HG02938 (cell line): ENCODE measurements around the gene DPM3.
"Not testable (repeated sequence)": the region's sequence is repeated elsewhere in the genome, so short reads cannot be mapped to it uniquely, and the experiment has no call there.

Experiments
- ATAC-seq: cut with Tn5 transposase; IDR thresholded peaks from one replicate; pipeline ENCODE4 v1.9.1; 2021; ENCODE audit warnings: mild to moderate bottlenecking, moderate library complexity; ENCODE audit not compliant: unreplicated experiment

Gene DPM3

DNA sequence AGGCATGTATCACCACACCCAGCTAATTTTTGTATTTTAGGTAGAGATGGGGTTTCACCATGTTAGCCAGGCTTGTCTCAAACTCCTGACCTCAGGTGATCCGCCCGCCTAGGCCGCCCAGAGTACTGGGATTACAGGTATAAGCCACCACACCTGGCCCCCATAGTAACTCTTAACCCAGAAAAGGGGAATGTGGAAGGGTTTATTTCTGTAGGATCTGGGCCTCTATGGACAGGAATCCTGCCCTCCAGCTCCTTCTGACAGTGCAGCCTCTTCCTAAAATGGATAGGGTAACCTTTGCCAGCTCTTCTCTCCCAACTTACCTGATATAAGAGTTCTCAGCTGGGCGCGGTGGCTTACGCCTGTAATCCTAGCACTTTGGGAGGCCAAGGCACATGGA lies 22.3 kb upstream of the DPM3 start:
- ATAC-seq, result not testable (repeated sequence)

DNA sequence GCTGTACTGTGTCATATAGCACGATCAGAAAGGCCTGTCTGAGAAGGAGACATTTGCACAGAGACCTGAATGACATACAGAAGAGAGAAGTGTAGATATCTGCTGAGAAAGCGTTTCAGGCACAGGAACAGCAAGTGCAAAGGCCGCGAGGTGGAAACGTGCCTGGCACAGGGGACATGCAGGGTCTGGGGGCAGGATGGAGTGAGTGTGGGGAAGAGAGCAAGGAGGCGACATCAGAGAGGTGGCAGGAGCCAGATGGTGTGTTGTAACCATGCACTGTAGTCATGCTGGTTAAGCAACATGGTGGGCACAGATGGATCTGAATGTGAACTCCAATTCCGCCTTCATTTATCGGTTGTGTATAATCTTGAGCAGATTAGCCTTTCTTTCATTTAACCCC lies 19.8 kb upstream of the DPM3 start:
- no peak for ATAC-seq

DNA sequence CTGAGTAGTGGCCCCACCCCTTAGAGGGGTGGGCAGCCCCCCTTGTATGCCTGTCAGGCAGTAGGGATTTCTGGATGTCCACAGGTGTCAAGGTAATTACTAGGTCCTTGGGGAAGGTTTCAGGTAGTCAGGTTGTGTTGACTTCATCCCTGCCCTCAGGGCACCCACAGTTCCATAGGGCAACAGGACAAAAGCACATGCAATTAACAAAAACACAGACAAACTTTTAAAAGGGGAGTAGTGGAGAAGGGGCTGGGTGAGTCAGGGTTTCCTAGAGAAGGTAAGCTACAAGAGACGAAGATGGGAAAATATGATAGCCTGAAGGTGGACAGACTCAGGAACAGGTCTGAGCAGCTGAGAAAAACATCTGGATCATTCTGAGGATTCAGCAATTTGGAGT lies 18.7 kb upstream of the DPM3 start:
- ATAC-seq, result no peak

DNA sequence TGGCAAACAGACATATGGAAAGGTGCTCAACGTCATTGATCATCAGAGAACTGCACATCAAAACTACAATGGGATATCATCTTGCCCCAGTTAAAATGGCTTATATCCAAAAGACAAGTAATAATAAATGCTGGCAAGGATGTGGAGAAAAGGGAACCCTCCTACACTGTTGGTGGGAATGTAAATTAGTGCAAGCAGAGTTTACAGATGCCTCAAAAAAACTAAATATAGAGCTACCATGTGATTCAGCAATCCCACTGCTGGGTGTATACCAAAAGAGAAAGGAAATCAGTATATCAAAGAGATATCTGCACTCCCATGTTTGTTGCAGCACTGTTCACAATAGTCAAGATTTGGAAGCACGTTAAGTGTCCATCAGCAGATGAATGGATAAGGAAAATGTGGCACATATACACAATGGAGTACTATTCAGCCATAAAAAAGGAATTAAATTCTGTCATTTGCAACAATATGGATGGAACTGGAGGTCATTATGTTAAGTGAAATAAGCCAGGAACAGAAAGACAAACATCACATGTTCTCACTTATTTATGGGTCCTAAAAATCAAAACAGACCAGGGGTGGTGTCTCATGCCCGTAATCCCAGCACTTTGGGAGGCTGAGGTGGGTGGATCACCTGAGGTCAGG lies 15.8 kb upstream of the DPM3 start:
- not testable (repeated sequence) for ATAC-seq

DNA sequence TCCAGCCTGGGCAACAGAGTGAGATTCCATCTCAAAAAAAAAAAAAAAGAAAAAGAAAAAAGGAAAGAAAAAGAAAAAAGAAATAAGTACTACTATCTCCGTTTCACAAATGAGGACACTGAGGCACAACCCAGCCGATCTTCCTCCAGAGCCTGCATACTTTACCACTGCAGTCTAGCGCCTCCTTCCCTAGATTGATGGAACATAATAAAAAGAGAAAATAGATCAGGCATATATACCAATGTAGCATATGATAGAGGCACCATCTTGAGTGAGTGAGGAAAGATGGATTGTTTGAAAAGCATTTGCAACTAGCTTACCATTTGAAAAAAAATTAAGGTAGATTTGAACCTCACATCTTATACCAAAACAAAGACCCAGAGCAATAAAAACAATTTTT lies 5.2 kb upstream of the DPM3 start:
- no peak for ATAC-seq

DNA sequence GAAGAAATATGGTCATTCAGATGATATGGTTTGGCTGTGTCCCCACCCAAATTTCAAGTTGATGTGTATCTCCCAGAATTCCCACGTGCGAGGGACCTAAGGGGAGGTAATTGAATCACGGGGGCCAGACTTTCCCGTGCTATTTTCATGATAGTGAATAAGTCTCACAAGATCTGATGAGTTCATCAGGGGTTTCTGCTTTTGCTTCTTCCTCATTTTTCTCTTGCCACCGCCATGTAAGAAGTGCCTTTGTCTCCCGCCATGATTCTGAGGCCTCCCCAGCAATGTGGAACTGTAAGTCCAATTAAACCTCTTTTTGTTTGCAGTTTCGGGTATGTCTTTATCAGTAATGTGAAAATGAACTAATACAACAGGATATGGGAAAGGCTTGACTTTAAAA lies 1.4 kb upstream of the DPM3 start:
- no peak for ATAC-seq

DNA sequence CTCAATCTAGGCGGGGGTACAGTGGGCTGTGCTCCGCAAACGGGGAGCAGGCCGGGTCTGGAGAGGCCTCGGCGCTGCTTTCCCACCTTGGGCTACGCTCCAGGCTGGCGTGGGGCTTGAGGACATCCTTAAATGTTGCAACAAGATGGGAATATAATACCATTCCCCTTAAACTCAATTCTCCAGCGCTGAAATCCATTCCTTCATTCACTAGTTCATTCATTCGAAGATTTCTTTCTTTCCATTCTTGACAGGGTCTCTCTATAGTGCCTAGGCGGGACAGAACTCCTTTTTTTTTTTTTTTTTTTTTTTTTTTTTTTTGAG lies 261 bp upstream of the DPM3 start:
- no peak for ATAC-seq

DNA sequence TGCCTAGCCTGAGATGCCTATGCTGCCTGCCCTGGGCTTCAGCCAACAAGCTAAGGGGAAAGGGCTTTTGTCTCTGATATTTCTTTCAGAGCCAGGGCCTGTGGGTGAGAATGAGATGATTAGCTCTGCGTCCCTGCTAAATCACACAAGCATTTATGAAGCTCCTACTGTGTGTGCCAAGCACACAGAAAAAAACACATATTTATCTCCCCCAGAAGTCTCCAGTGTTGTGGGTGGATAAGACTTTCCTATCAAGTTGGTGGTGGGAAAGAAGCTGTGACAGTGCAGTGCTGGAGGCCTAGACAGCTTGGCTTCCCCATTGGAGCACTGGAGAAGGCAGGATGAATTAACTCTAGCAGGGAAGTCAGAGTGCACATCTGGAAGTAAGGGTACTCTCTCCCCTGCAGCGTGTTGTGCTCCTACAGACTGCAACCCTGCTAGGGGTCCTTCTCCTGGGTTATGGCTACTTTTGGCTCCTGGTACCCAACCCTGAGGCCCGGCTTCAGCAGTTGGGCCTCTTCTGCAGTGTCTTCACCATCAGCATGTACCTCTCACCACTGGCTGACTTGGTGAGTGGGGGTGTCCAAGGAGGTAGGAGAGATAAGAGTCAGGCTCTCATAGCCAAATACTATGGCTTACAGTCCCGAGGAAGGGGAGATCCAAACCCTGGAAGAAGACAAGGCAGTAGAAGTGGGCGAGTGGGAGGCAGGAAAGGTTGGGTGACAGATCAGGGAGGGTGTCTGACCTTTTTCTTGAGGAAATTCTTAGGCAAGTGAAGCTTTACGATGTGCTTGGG lies 3.0 kb downstream of the DPM3 start:
- no peak for ATAC-seq

DNA sequence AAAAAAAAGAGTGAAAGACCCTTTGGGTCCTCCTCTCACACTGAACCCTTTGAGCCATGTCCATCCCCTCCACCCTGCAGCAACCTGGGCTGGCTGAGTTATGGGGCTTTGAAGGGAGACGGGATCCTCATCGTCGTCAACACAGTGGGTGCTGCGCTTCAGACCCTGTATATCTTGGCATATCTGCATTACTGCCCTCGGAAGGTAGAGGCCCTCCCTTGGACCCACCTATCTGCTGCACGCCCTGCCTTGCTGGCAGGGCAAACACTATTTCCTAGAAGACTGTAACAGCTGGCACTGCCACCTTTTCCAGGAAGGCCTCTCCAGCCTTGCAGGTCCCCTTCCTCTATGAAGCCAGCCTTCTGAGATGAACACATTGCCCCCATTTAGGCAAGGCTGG lies 3.6 kb downstream of the DPM3 start:
- ATAC-seq, result no peak

DNA sequence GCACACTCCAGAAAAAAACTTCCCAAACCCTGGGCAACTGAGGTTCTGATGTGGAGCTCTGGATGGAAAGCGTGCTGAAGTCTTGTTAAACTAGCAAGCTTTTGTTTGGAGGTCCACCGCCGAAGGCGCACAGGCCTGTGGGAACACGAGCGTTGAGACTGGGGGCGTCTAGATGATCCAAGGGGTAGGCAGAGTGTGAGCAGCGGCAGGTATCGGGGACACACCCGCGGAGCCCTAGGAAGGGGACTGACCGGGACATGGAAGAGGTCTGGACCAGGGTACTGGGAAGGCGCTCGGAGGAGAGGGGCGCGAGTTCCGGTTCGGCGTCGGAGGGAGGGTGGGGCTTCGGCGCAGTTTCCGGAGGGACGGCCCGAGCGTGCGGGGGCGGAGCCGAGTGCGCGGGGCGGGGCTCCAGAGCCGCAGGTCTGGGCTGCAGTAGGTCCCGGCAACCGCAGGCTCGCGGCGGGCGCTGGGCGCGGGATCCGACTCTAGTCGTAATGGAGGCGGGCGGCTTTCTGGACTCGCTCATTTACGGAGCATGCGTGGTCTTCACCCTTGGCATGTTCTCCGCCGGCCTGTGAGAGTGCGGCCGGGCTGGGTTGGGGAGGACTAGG lies 4.8 kb downstream of the DPM3 start, which contains the start of gene SLC50A1:
TSS of gene SLC50A1 (plus strand) at position 438 of the 614 bp plus-strand sequence. CDS start at position 498, 60 bp downstream.
- ATAC-seq, result peak; percentile 62

DNA sequence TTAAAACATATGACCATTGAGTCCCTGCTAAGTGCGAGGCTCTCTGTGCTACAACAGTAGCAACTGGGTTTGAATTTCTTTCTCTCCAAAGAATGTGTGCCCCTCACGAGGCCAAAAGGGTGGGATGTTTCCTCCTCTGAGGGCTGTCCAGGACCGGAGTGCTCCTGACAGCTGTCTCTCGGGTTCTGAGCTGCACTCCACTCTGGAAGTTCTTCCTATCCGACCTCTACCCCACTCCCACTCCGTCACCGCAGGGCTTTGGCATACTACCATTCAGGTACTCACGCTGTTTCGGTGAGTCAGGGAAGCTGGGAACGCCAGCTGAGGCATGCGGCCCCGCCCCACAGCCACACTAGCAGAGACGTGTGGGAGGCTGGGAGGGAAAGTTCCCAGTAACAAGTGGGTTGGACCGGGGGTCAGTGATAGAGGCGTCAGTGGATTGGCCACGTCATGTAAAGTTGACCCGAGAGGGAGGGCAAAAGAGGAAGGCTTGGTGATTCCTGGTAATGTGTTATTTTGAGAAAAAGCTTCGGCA lies 5.4 kb downstream of the DPM3 start:
- ATAC-seq, result no peak

DNA sequence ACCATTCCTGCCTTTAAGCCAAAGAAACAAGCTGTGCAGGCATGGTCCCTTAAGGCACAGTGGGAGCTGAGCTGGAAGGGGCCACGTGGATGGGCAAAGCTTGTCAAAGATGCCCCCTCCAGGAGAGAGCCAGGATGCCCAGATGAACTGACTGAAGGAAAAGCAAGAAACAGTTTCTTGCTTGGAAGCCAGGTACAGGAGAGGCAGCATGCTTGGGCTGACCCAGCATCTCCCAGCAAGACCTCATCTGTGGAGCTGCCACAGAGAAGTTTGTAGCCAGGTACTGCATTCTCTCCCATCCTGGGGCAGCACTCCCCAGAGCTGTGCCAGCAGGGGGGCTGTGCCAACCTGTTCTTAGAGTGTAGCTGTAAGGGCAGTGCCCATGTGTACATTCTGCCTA lies 6.0 kb downstream of the DPM3 start:
- no peak for ATAC-seq

DNA sequence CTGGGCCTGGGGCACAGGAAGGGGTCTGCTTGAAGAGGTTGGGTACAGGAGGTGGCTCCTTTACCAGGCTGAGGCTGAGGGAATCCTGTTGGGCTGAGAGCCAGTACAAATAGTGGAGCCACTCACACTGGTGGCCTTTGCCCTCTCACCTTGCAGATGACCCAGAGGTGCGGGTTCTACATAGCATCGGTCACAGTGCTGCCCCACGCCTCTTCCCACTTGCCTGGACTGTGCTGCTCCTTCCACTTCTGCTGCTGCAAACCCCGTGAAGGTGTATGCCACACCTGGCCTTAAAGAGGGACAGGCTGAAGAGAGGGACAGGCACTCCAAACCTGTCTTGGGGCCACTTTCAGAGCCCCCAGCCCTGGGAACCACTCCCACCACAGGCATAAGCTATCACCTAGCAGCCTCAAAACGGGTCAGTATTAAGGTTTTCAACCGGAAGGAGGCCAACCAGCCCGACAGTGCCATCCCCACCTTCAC lies 6.5 kb downstream of the DPM3 start:
- ATAC-seq, result no peak

DNA sequence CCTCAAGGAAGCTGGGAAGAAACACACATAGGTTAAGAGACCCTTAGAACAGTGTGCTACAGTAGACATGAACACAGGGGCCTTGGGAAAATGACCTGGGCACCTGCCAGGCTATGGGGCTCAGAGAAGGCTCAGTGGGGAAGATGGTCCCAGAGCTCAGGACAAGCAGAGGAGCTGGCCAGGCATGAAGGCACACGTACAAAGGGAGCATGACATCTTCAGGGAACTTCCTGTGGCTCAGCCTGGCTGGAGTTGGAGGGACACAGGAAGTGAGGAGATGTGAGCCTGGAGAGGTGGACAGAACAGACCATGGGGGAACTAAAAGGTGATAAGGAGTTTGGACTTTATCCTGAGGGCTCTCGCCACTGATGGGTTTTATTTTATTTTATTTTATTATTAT lies 8.5 kb downstream of the DPM3 start:
- ATAC-seq, result no peak

DNA sequence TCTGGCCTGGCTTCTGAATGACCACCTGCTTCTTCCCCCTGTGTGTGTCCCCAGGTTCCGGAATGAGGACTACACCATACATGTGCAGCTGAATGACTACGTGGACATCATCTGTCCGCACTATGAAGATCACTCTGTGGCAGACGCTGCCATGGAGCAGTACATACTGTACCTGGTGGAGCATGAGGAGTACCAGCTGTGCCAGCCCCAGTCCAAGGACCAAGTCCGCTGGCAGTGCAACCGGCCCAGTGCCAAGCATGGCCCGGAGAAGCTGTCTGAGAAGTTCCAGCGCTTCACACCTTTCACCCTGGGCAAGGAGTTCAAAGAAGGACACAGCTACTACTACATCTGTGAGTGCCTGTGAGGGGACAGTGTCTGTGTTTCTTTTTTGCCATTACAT lies 9.0 kb downstream of the DPM3 start:
- ATAC-seq, result no peak

DNA sequence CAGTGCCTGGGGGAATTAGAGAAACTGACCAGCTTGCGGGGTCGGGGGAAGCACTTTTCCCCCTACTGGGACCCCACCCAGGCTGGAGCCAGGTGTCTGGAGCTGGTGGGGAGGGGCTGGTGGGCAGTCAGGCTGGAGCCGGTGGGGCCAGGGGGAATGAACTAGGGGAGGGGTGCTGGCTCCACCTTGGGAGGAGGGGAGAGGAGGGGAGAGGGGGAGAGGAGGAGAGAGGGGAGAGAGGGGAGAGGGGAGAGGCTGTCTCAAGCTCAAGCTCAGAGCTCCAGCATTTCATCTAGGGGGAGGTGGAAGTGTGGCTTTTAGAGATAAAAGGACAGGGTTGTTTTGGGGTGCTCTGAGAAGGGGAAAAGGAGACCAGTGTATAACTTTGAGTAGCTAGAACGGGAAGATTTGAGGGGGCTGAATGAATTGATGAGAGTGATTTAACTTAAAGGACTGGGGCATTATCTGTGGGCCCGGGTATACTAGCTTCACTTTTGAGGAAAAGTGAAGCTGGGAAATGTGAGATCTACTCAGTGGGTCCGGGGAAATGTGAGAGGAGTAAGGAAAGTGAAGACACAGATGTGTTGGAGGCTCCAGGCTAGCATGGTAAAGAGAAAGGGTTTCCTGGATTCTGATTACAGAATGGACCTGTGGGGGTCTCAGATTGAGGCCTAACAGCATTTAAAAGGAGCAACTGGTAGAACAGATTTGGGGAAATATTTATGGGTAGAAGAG lies 9.9 kb downstream of the DPM3 start:
- no peak for ATAC-seq

DNA sequence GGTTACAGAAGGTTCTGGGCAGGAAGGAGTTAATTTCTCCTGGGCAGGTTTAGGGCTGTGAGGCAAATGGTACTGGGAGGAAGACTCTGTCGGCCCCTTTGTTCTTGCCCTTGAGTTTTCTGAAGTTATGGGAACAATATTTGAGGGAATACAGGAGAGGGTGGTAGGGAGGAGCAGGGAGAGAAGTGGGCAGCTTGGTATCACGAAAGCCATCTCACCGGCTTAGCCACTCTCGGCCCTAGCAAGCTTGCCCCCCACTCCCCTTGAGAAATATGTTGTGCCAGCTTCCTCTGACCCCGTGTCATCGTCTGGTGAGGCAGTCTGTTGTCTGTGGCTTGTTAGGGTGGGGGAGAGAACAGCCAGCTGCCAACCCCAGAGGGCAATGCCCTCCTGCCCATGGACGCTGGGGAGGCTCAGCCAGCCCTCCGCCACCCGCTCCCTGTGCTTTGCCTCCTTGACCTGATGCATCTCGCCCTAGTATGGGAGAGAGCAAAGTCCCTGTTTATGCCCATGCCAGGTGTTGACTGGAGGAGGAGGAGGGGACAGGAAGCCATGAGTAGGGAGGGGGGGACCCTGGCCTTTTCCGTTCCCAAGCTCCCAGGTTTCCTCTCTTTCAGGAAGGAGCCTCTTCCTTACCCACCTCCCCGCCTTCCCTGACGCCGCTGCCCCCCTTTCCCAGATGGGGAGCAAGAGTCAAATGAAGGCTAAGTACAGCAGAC lies 11.4 kb downstream of the DPM3 start:
- ATAC-seq, result no peak

DNA sequence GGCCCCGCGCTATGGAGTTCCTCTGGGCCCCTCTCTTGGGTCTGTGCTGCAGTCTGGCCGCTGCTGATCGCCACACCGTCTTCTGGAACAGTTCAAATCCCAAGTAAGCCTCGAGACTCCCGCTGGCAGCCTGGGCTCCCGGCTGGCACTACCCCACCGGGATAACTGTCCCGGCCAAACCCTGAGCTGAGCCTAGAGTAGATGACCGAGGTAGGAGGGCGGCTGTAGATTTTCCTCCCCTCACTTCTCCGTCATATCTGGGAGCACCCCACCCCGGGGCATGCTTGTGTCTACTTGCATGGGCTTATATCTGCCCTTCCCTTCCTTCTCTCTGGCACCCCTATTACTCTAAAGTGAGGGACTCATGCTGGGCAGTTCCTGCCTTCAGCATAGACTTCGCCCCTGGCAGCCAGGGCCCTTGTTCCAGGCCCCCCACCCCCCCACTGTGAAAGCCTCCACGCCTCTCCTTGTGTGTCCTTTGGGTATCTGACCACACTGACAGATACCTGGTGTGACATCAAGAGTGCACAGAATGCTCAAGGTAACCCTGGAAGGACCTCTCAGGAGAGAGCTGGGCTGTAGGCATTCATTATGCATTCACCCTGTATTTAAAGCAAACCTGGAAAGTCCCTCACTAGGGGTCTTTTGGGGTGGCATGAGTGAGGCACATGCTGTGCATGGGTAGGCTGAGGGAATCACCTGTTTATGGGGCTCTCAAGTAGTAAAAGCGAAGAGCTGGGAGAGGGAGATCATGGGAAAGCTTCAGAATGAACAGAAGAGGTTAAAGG lies 12.2 kb downstream of the DPM3 start:
- no peak for ATAC-seq

DNA sequence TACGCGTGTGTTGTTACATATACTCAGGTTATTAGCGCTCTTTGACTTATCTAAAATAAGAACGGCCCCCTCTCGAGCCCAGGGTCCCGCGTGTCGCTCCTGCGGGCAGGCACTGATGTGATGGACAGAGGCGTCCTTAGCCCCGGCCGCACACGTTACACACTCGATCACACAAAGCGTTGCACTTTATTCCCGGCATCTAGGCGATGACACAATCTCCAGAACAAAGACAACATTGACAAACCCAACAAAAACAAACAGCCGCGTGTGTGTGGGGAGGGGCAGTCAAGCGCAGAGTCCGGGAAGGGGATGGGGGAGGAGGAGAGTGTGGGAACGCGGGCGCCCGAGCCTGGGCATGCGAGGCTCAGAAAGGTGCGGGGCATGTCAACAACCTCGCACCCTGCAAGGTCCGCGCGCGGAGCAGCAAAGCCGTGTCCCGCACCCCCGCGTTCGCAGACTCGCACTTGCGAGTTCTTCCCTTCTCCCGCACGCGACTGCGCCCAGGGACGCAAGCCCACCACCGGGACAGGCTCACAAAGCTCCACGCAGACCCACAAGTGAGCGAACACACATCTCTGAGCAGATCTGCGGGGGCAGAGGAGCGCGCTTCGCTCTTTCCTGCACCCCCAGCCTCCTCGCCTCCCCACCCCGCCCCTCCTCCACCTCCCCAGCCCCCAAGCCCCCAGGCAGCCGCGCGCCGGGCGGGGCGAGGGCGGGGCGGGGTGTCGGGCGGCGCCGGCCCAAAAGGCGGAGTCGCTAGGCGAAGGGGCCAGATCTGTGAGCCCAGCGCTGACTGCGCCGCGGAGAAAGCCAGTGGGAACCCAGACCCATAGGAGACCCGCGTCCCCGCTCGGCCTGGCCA lies 13.0 kb downstream of the DPM3 start, which contains the start of gene EFNA1:
TSS of gene EFNA1 (plus strand) at position 772 of the 862 bp plus-strand sequence. CDS start 102 bp downstream, outside the sequence.
- no peak for ATAC-seq
